ENCODE results near the gene RBMY1A1.
"Not testable (repeated sequence)": the region's sequence is repeated elsewhere in the genome, so short reads cannot be mapped to it uniquely, and the experiment has no call there.

Gene RBMY1A1

DNA sequence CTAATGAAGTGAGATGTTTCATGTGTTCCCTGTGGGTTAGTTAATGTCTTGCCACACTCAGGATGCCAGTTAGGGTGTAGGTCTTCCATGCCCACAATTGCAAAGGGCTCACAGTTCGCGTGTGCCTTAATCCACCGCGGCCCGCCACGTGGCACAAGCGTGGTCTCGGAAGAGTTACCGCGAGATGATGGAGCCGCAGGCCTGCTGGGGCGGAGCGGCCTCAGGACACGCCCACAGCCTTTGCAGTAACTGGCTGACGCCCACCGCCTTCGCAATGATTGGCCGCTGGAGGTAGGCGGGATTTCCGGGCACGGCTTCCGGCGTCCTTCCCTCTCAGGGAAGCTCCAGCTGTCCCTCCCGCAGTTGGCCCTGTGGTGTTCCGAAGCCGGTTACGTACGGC is at the start of gene RBMY1A1:
RBMY1A1 (plus strand) TSS at position 301 of the 400 bp plus-strand sequence. CDS start 2,013 bp downstream, outside the sequence.
- DNase-seq: not testable (repeated sequence)

- DNase-seq: not testable (repeated sequence)
Observed at GRCh38 chrY:21511038-21511437, 23.6 kb upstream of the RBMY1A1 start, which contains the start of gene RBMY1B. Gene RBMY1B (plus strand): TSS chrY:21511338. CDS start chrY:21513351, 2,013 bp downstream.

DNA sequence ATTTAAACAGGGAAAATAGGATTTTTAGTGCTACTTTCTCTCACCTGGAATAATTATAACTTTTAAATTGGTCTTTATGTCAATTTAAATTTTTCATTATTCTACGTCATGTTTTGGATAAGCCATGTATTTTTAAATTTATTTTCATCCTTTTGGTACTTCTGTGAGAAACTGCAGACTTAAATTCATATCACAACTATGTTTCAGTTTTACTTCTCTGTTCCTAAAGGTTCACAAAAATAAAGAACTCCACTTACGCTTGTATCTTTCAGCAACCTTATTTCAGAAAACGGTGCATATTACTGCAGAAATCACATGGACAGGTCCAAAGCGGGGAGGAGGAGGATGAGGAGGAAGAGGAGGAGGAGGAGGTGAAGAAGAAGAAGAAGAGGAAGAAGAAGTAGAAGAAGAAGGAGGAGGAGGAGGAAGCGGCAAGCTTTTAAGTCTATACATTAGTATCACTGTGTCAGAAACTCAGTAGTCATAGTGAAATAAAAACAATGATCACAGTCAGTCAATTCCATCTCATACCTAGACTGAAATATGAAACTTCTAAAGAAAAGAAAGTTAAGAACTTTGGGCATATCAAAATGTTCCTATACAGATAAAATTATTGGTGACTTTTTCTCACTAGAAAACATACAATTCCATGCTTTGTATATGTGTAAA is 24.8 kb downstream of the RBMY1A1 start:
- not testable (repeated sequence) for DNase-seq

DNA sequence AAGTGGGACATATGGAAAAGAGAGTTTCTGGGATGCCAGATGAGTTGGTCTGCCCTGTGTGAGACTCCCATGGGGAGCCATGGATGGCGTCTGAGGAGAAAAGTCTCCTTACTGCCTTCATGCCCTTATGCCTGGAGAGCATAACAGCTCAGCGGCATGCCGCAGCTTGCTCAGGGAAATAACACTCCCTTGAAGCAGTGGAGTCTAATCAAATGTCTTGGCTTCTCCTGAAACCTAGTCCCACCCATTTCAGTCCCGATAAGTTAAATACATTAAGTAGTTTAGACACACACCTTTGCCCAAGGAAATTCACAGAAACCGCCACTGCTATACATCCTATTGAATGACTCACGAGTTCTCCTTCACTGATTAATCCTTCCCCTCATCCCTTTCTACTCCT is 50.8 kb downstream of the RBMY1A1 start:
- no peak for DNase-seq

DNA sequence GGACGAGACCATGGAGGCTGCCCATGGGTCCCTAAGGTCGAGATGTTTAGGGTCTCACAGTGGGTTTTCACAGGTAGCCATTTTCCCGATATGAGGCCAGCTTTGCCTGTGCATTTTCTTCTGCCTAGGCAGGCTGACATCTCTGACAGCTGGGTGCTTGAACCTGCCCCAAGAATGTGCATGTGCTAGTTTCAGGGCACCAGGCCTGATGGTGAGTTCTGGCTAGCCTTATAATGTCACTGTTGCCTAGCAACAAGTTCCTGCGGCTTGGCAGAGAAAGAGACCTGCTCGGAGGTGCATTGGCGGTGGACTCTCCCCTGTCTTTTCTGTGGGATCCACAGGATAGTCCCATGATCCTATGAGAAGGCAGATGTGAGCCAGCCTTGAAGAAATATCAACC is 51.8 kb downstream of the RBMY1A1 start:
- DNase-seq: not testable (repeated sequence)

DNA sequence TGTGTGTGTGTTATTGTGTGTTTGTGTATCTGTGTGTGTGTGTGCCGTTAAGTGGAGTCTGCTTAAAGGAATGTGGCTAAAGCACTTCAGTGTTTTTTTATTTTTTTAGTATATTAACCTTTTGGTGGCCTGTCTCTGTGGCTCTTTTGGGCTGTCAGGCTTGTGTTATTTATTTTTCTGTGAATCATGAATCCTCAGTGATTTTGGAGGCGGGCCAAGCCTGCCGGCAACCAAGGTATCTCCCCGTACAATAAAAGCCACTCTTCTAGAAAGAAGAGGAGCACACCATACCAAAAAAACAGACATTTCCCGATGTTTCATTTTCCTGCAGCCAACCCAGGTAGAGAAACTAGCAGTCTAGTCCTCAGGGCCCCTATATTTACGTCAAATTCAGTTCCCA is 57.4 kb downstream of the RBMY1A1 start:
- no peak for DNase-seq

DNA sequence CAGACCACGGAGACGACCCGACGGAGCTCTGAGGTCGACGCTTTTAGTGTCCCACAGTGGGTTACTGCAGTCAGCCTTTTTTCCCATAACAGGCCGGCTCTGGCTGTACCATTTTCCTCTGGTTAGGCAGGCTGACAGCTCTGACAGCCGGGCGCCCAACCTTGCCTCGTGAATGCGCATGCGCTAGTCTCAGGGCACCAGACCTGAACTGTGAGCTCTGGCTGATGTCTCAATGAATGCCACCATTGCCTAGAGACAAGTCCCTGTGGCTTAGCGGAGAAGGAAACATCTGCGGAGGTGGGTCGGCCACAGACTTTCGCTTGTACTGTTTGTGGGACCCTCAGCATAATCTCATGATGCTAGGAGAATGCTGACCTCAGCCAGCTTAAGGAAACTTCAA is 61.6 kb downstream of the RBMY1A1 start:
- not testable (repeated sequence) for DNase-seq

Measured in CD4-positive, alpha-beta T cell treated with Interleukin-4 for 4 hours (primary cell).